Measurements from ENCODE around the gene AMOTL2. TPM values are rescaled to one million over a fixed set of nuclear protein-coding genes. Genes with fewer than 3 reads are reported as not detected.

AMOTL2 gene
- total RNA-seq, 4 donors from 2014 or later = 49.4 to 87.5 (median 61.4) TPM

- Histone ChIP-seq H3K9me3 (no peaks in the 10 kb centered on the region), H3K36me3 (no peaks in the 10 kb centered on the region), H3K27ac (peak overlapping the region; percentile 90 to 95), H3K27me3 (no peaks in the 10 kb centered on the region), H3K4me1 (peaks cover 10 to 16% of the 10 kb centered on the region in 2 donors), H3K4me3 (peak overlapping the region; percentile 40 to 41)
- DNase-seq = no peak
- TF ChIP-seq CTCF (IDR thresholded peaks at IDR 0.05) (no peak), POLR2A (IDR thresholded peaks at IDR 0.05) (no peak)
- intact Hi-C loops (cut with DNase I; ENCODE audit: low total_unique reads) = loop anchor here (5.0 kb wide), 1 partner anchor 48 kb away; no protein-coding TSS in a partner anchor
These were observed 60.2 kb downstream of the AMOTL2 start for GRCh38 chr3:134313847-134314587.

GRCh38 chr3:134312873-134313846 is 61.1 kb downstream of the AMOTL2 start:
- H3K36me3 ChIP-seq = no peaks in the 10 kb centered on the region
- peak overlapping the region; percentile 90 to 95 for H3K27ac ChIP-seq
- H3K4me1 ChIP-seq = peaks cover 10 to 16% of the 10 kb centered on the region in 2 donors
- H3K4me3 ChIP-seq = peak overlapping the region; percentile 40 to 41
- peak; percentile 70 to 81 for DNase-seq
- TF ChIP-seq POLR2A (IDR thresholded peaks at IDR 0.05) (peak in 1 of 2 donors; percentile 43), CTCF (IDR thresholded peaks at IDR 0.05) (peak in 3 of 4 experiments; percentile 10 to 42 (median 38))
- H3K9me3 ChIP-seq = no peaks in the 10 kb centered on the region
- intact Hi-C loops (cut with DNase I; ENCODE audit: low total_unique reads) = loop anchor here (5.0 kb wide), 1 partner anchor 49 kb away; no protein-coding TSS in a partner anchor
- H3K27me3 ChIP-seq = no peaks in the 10 kb centered on the region

GRCh38 chr3:134312072-134312872 is 62.0 kb downstream of the AMOTL2 start:
- Histone ChIP-seq H3K36me3 (no peaks in the 10 kb centered on the region), H3K4me3 (peak overlapping the region in 1 of 2 donors; percentile 41), H3K27me3 (no peaks in the 10 kb centered on the region), H3K9me3 (no peaks in the 10 kb centered on the region), H3K4me1 (peaks cover 10 to 16% of the 10 kb centered on the region in 2 donors), H3K27ac (peak overlapping the region; percentile 90 to 95)
- intact Hi-C loops (cut with DNase I; ENCODE audit: low total_unique reads) = loop anchor here (5.0 kb wide), 1 partner anchor 50 kb away; no protein-coding TSS in a partner anchor
- DNase-seq = no peak
- no peak for TF ChIP-seq CTCF (IDR thresholded peaks at IDR 0.05)
- TF ChIP-seq POLR2A (IDR thresholded peaks at IDR 0.05) = no peak

GRCh38 chr3:134311693-134312071 is 62.6 kb downstream of the AMOTL2 start:
- no peak for TF ChIP-seq CTCF (IDR thresholded peaks at IDR 0.05)
- TF ChIP-seq POLR2A (IDR thresholded peaks at IDR 0.05) = no peak
- DNase-seq = no peak

More at GRCh38 chr3:134311693-134312071, 62.6 kb downstream of the AMOTL2 start:
- intact Hi-C loops (cut with DNase I; ENCODE audit: low total_unique reads) = loop anchor here (5.0 kb wide), 1 partner anchor 51 kb away; no protein-coding TSS in a partner anchor
- Histone ChIP-seq H3K36me3 (no peaks in the 10 kb centered on the region), H3K27ac (peak overlapping the region; percentile 90 to 95), H3K27me3 (no peaks in the 10 kb centered on the region), H3K4me3 (no peak overlapping the region), H3K9me3 (no peaks in the 10 kb centered on the region), H3K4me1 (peaks cover 10 to 16% of the 10 kb centered on the region in 2 donors)
